SK-N-SH treated with all-trans-retinoic acid at 6 μM for 48 hours (cell line): ENCODE measurements around the gene WFDC1.
"Not testable (repeated sequence)": the region's sequence is repeated elsewhere in the genome, so short reads cannot be mapped to it uniquely, and the experiment has no call there.

Experiments
- ARNTL ChIP-seq: fragments of 450-650 bp; formaldehyde crosslinking; IDR thresholded peaks from 2 replicates; pipeline ENCODE4 v1.5.0; 2020; ENCODE audit warnings: low read depth, mild to moderate bottlenecking, moderate library complexity, borderline replicate concordance
- CREB5 ChIP-seq: fragments of 250-450 bp; sonication (Bioruptor Pico); IDR thresholded peaks from 2 replicates; pipeline ENCODE4 v1.5.1; 2020; ENCODE audit warnings: low read depth, mild to moderate bottlenecking, moderate library complexity
- CSDC2 ChIP-seq: fragments of 250-450 bp; sonication (Bioruptor Pico); IDR thresholded peaks from 2 replicates; pipeline ENCODE4 v1.5.0; 2020; ENCODE audit warnings: mild to moderate bottlenecking, moderate library complexity
- CSRNP3 ChIP-seq: fragments of 250-450 bp; sonication (Bioruptor Pico); IDR thresholded peaks from 2 replicates; pipeline ENCODE4 v1.5.1; 2021; ENCODE audit warnings: mild to moderate bottlenecking, moderate library complexity
- ESRRG ChIP-seq: fragments of 250-450 bp; sonication (Bioruptor Pico); IDR thresholded peaks from 2 replicates; pipeline ENCODE4 v1.6.1; 2021; ENCODE audit warnings: mild to moderate bottlenecking
- PATZ1 ChIP-seq: fragments of 250-450 bp; sonication (Bioruptor Pico); IDR thresholded peaks from 2 replicates; pipeline ENCODE4 v1.8.0; 2020; ENCODE audit warnings: mild to moderate bottlenecking, moderate library complexity, borderline replicate concordance
- ZFP3 ChIP-seq: fragments of 250-450 bp; sonication (Bioruptor Pico); IDR thresholded peaks from 2 replicates; pipeline ENCODE4 v1.5.0; 2020; ENCODE audit warnings: mild to moderate bottlenecking, moderate library complexity

- TF ChIP-seq CSDC2 (CRISPR knock-in tag); CREB5 (CRISPR knock-in tag); ARNTL (CRISPR knock-in tag); ESRRG (CRISPR knock-in tag); ZFP3 (CRISPR knock-in tag); PATZ1; CSRNP3 (CRISPR knock-in tag): not testable (repeated sequence)
Observed at GRCh38 chr16:84337236-84337635, 42.6 kb downstream of the WFDC1 start.
